GM13976 (cell line): Measurements from ENCODE around the gene TAF10.

Source experiments
- DNase-seq: peaks from one replicate; pipeline ENCODE4 v3.0.0; 2012; ENCODE audit warnings: low spot score
- in situ Hi-C: fragments of 300-500 bp; cut with MboI; formaldehyde crosslinking; loops from one replicate; pipeline ENCODE4 v1.12.0; 2022; ENCODE audit warnings: low sequenced_read_pairs, mixed read lengths, inconsistent platforms; ENCODE audit not compliant: unreplicated experiment
- TF ChIP-seq, protein P1 (sequence below): IDR thresholded peaks from 2 replicates; pipeline ENCODE4 v1.5.1; 2012; ENCODE audit warnings: borderline replicate concordance, mild to moderate bottlenecking; ENCODE audit not compliant: insufficient read depth; ENCODE audit errors: extremely low read depth, missing control alignments, control extremely low read depth

The TAF10 gene

DNA sequence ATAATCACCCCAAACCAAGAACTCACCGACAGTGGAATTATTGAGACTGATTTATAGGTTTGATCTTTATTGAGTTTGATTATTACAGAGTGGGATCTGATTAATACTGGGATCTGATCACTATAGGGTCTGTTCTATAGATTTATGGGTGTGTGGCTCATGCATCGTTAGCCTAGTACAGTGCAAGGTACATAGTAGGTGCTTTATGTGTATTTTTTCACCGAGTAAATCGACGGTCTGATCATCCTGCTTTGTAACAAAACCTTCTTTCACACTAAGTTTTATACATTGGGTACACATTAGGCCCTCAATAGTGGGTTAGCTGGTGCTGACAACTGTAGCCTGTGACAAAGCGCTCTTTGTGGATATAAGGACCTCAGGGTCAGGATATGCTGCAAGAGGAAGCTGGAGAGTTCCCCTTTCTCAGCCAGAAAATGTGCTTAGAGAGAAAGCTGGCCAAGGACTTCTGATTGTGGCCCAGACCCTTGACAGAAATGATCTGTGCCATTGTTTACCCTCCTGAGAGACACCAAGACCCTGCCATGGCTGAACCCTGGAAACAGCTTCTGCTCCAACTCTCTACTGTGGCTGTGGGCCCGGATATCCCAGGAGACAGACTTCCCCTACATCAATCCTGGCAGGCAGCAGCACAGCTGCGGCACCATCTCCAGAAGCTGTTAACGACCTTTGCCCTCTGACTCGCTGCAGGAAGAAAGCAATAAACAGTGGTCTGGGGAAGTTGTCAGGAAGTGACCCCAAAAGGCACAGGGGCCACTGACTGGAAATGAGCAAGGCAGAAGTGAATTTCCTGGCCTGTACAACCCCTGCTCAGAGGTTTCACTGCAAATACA is 23.3 kb upstream of the TAF10 start:
- TF ChIP-seq, protein P1, sequence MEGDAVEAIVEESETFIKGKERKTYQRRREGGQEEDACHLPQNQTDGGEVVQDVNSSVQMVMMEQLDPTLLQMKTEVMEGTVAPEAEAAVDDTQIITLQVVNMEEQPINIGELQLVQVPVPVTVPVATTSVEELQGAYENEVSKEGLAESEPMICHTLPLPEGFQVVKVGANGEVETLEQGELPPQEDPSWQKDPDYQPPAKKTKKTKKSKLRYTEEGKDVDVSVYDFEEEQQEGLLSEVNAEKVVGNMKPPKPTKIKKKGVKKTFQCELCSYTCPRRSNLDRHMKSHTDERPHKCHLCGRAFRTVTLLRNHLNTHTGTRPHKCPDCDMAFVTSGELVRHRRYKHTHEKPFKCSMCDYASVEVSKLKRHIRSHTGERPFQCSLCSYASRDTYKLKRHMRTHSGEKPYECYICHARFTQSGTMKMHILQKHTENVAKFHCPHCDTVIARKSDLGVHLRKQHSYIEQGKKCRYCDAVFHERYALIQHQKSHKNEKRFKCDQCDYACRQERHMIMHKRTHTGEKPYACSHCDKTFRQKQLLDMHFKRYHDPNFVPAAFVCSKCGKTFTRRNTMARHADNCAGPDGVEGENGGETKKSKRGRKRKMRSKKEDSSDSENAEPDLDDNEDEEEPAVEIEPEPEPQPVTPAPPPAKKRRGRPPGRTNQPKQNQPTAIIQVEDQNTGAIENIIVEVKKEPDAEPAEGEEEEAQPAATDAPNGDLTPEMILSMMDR = no peak

GRCh38 chr11:6634534-6634933 is 22.5 kb upstream of the TAF10 start:
- TF ChIP-seq, protein P1 = no peak
- DNase-seq = no peak
- in situ Hi-C loops = no loop called here

More for the DNA sequence above, 23.3 kb upstream of the TAF10 start:
- in situ Hi-C loops = no loop called here
- no peak for DNase-seq

DNA sequence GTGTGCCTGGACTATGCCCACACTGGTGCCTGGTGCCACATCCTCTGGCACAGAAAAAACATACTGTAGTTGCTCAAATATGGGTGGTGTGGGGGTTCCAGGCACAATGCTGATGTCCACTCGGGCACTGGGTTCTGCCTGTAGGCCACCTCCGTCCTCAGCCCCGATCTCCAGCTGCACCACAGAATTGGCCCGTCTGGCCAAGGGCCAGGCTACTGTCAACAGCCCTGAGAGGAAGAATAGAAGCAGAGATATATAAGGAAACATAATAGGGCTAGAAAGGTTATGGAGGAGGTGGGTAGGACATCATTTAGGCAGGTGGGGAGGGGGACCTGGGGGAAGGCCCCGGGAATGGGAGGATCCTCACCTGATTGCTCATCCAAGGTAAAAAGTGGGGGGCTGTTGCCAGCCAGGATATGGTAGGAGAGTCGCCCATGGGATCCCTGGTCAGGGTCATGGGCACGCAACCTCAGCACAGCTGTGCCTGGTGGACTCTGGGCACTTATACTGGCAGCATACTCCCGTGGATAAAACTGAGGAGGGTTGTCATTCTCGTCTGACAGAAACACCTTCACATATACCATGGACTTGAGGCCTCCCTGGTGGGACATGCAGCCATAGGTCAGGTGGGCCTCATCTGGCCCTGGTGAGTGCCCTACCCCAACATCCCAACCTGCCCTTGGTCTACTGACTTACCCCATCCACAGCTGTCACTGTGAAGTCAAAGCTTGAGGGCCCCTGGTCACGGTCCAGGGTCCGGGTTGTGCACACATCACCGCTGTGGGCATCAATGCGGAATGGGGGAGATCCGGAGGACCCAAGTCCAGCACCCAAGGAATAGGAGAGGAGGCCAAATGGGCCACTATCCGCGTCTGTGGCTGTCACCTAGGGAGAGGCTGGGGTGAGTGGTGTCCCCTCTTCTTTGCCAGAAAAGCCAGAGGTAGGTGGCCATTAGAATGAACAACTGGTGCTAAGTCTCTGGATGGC is 21.7 kb upstream of the TAF10 start:
- in situ Hi-C loops = no loop called here
- TF ChIP-seq, protein P1 = no peak
- no peak for DNase-seq

DNA sequence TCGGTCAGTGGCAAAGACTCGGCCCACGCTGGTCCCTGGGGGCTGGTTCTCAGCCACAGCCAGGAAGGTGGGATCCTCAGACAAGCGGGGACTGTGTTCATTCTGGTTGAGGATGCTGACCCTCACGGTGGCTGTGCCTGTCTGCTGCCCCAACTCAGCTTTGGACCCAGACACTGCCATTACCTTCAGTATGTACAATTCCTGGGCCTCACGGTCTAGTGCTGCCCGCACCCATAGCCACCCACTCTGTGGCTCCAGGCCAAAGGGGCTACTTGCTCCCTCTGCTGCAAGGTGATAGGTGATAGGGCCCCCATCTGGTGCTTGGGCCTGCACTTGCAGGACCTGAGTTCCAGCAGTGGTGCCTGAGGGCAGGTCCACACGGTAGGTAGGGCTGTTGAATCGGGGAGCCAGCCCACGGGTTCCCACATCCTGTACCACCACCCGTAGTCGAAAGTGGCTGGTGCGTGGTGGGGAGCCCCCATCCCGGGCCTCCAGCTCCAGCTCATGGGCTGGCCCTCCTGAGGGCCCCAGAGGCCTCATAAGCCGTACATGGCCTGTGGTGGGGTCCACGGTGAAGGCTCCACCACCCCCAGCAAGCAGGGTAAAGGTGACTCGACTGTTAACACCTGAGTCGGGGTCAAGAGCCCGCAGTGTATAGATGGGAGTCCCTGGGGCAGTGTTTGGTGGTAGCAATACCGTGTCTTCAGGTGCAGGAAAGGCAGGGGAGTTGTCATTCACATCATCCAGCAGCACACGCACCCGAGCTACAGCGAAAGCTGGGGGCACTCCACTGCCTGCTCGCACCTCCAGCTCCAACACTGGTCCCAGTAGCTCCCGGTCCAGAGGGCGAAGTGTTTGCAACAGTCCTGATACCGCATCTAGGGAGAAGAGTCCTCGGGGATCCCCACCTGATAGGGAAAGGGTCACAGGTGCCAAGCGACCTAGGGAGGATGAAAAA is 20.4 kb upstream of the TAF10 start:
- in situ Hi-C loops = no loop called here
- no peak for DNase-seq
- TF ChIP-seq, protein P1 = no peak

DNA sequence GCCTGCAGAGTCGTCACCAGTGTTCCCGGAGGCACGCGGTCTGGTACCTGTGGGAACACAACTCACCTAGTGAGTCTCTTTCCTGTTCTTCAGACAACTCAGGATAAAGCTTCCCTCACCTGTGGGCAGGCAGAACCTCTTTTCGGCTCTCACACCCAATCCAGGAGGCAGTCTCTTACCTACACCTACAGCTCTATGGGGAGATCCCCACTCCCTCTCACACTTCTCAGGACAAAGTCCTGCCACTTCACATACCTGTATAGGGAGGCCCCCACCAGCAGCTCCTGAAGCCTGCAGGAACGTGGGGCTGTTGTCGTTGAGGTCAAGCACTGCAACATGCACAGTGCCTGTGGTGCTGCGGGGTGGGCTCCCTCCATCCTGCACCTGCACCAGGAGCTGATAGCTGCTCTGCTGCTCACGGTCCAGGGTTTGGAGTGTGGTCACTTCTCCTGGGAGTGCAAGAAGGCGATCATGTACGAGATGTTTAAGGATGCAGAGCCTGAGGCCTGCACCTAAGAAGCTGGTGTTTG is 19.4 kb upstream of the TAF10 start:
- TF ChIP-seq, protein P1 = no peak
- in situ Hi-C loops = no loop called here
- no peak for DNase-seq
